HG02642 (cell line): ENCODE data around the gene ASZ1.

Source experiments
- ATAC-seq: cut with Tn5 transposase; IDR thresholded peaks from one replicate; pipeline ENCODE4 v1.9.1; 2021; ENCODE audit warnings: mild to moderate bottlenecking; ENCODE audit not compliant: unreplicated experiment, poor library complexity

Gene ASZ1

DNA sequence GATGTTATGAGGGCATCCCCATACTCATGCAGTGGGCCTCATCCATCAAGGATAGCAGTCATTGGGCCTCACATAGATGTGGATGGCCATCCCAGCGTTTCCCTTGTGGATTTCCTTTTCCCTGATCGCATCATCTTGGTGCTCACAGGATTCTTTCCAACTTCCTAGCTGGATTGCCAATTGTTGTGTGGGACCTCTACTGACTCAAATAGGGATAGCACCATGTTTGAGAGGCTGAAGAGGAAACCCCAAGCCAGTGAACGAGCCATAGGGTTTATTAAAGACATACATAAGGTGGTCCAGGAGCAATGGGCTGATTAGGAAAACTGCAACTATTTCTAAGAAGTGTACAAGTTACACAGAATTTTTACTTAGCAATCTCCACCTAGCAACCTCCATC lies 21.8 kb downstream of the ASZ1 start:
- ATAC-seq: no peak

- no peak for ATAC-seq
Observed at GRCh38 chr7:117403737-117404136, 23.6 kb downstream of the ASZ1 start.

- no peak for ATAC-seq
Observed at GRCh38 chr7:117402109-117402508, 25.2 kb downstream of the ASZ1 start.

DNA sequence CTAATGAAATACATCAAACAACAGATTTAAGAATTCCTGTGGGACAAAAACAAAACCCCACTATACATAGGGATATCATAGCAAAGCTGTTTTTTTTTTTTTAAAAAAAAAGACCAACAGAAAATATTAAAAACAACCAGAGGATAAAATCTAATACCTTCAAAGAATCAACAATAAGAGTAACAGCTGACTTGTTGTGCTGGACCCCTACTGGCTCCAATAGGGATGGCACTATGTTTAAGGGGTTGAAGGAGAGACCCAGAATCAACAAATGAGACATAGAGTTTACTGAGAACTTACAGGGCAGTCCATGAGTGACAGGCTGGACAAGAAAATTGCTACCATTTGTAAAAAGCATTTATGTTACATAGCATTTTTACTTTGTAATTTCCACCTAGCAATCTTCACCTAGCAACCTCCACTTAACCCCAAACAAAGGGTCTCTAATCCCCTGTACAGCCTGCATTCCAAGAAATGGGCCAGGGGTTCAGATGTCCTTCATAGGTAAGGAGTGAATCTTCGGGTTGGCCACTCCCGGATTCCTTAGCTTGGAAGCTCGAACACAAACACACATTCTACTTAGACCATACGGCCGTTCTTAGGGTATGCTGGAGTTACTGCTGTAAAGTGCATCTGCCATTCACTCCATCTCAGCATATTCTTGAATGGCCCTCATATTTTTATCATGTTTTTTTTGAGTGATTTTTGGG lies 25.8 kb downstream of the ASZ1 start:
- ATAC-seq: peak; percentile 64

GRCh38 chr7:117399820-117400422 lies 27.4 kb downstream of the ASZ1 start:
- ATAC-seq: no peak

GRCh38 chr7:117395743-117396142 lies 31.6 kb downstream of the ASZ1 start:
- no peak for ATAC-seq

DNA sequence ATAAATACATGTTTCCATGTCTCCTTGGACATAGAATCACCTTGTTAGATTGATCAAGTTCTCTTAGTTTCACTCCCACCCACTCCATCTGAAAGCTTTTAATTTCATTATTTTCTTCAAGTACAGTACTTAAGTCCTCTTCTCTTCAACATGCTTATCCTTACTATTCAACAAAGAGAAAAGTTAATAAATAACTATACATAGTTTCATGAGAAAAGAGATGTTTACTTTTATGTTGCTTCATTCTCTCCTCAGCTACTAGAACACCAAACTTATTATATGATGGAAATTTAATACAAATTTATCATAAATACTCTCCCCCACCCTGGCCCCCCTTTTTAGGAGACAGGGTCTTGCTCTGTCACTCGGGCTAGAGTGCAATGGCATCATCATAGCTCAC lies 33.5 kb downstream of the ASZ1 start:
- ATAC-seq: no peak

- ATAC-seq: no peak
Observed at GRCh38 chr7:117389871-117390270, 37.4 kb downstream of the ASZ1 start.

GRCh38 chr7:117386110-117386706 lies 41.1 kb downstream of the ASZ1 start:
- ATAC-seq: no peak

GRCh38 chr7:117385363-117386109 lies 41.8 kb downstream of the ASZ1 start:
- peak; percentile 55 for ATAC-seq

DNA sequence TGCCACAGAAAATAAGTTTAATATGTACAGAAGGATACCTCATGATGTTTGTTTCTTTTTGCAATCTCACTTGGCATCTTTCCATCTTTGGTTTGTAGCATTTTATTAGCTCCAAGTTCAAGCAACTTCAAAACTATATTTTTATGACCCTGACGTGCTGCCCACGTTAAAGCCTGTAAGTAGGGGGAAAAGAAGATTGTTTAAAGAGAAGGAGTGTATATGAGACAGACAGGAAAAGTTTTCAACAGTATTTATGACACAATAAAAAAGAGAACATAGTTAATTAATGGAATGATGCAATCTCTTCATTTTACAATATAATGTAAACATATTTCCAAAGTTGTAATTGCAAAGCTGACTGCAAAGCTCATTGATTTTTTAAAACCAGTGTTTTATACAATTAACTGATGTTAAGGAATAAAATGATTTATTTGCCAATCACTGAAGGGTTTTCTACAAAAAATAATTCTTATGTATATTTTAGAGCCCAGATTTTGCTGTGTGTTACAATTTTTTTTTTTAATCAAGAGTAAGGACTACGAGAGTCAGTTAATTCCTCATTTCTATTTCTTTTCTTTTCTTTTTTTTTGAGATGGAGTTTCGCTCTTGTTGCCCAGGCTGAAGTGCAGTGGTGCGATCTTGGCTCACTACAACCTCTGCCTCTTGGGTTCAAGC lies 42.5 kb downstream of the ASZ1 start:
- no peak for ATAC-seq

GRCh38 chr7:117383483-117384189 lies 43.7 kb downstream of the ASZ1 start:
- ATAC-seq: no peak

GRCh38 chr7:117383046-117383445 lies 44.2 kb downstream of the ASZ1 start:
- ATAC-seq: no peak

- ATAC-seq: no peak
Observed at GRCh38 chr7:117381362-117381761, 45.9 kb downstream of the ASZ1 start.

DNA sequence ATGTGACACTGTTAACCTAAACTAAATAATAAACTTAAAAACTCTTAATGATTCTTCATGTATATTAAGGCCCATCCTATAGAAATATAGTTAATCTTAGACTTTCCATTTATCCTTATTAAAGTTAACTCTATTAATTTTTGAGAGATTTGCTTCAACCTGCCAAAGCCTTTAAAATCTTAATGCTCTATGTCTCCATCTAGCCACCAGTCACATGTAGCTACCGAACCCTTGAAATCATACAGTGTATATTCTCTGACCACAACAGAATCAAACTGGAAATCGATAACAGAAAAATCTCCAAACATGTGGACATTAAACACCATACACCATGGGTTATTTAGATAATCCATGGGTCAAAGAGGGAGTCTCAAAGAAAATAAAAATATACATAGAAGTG lies 51.9 kb downstream of the ASZ1 start:
- no peak for ATAC-seq

- ATAC-seq: no peak
Observed at GRCh38 chr7:117372073-117372472, 55.2 kb downstream of the ASZ1 start.

GRCh38 chr7:117364339-117365080 lies 62.8 kb downstream of the ASZ1 start:
- ATAC-seq: no peak

DNA sequence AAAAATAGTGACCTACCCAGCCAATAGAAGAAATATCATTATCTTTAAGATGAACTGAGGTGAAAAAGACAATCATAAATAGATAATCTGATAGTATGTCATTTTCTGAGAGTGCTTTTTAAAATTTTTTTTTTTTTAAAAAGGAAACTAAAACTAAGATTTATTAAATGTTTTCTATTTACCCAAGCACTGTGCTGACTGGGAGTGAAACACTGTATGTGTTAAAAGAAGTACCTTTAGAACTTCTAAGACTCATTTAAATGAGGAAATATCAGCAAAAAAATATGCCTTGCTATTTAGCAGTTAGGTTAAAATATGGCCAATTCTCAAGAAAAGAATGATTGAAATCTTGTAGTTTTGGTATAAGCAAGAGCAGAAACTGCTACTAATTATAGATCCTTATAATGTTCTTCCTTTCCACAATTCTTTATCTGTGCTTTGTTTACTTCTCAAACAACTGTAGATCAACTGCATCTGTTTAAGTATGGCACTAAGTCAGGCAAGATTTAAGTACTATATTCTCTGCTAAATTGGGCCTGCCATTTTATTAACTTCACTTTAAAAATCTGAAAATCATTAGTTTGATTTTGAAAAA lies 64.9 kb downstream of the ASZ1 start:
- ATAC-seq: no peak

- no peak for ATAC-seq
Observed at GRCh38 chr7:117350027-117350426, 77.3 kb downstream of the ASZ1 start.
